Liver (tissue), 9 donors: ENCODE measurements around the gene PBX4. TPM values are rescaled to one million over a fixed set of nuclear protein-coding genes. Genes with fewer than 3 reads are reported as not detected.

ENCODE experiments used
- DNase-seq: peaks from one replicate; pipeline ENCODE4 v3.0.0-alpha.2; 2017; ENCODE audit warnings: low spot score
- H3K27ac ChIP-seq, 2 donors: one replicate each; pipeline ENCODE4 v1.7.0; 2013; ENCODE audit warnings: inconsistent platforms in 2 of 2, low read length in 2 of 2, control low read depth in 1 of 2, low read depth in 1 of 2, mild to moderate bottlenecking in 1 of 2
- H3K27me3 ChIP-seq, 4 donors: one replicate each; pipeline versions ENCODE4 v1.6.1 to v1.7.0; 2013; ENCODE audit warnings: low read length in 3 of 4, inconsistent platforms in 1 of 4, mild to moderate bottlenecking in 1 of 4, moderate library complexity in 1 of 4; ENCODE audit not compliant: control insufficient read depth in 4 of 4, insufficient read depth in 4 of 4
- H3K36me3 ChIP-seq, 4 donors: one replicate each; pipeline versions ENCODE4 v1.6.1 to v1.7.0; 2013; ENCODE audit warnings: low read length in 3 of 4, mild to moderate bottlenecking in 3 of 4, low read depth in 1 of 4, moderate library complexity in 1 of 4; ENCODE audit not compliant: control insufficient read depth in 4 of 4, insufficient read depth in 3 of 4
- H3K4me1 ChIP-seq, 4 donors: one replicate each; pipeline versions ENCODE4 v1.6.1 to v1.7.0; 2013; ENCODE audit warnings: low read length in 3 of 4, mild to moderate bottlenecking in 3 of 4, moderate library complexity in 1 of 4; ENCODE audit not compliant: control insufficient read depth in 4 of 4, insufficient read depth in 4 of 4
- H3K4me3 ChIP-seq, 3 donors: one replicate each; pipeline versions ENCODE4 v1.6.1 to v1.7.0; 2013; ENCODE audit warnings: low read length in 3 of 3, control low read depth in 1 of 3, low read depth in 1 of 3, mild to moderate bottlenecking in 1 of 3
- H3K9ac ChIP-seq, 2 donors: one replicate each; pipeline ENCODE4 v1.7.0; 2013; ENCODE audit warnings: low read length in 2 of 2, mild to moderate bottlenecking in 2 of 2, moderate library complexity in 2 of 2, control low read depth in 1 of 2, low read depth in 1 of 2
- H3K9me3 ChIP-seq, 4 donors: one replicate each; pipeline versions ENCODE4 v1.6.1 to v1.7.0; 2013; ENCODE audit warnings: low read length in 3 of 4; ENCODE audit not compliant: control insufficient read depth in 4 of 4
- EGR1 ChIP-seq, 2 donors: IDR thresholded peaks; 2 replicates each; pipeline ENCODE4 v1.6.1; 2016 to 2018; ENCODE audit warnings: antibody characterized with exemption in 2 of 2, low read depth in 2 of 2
- FOXA1 ChIP-seq: IDR thresholded peaks from 2 replicates; pipeline ENCODE4 v1.6.1; 2016; ENCODE audit warnings: antibody characterized with exemption
- FOXA2 ChIP-seq: IDR thresholded peaks from 2 replicates; pipeline ENCODE4 v1.6.1; 2016; ENCODE audit warnings: antibody characterized with exemption
- GABPA ChIP-seq, 2 donors: IDR thresholded peaks in 1 of 2; conservative IDR thresholded peaks in 1 of 2; 2 replicates each; pipeline ENCODE4 v1.6.1; 2016; ENCODE audit warnings: antibody characterized with exemption in 2 of 2, mild to moderate bottlenecking in 1 of 2, moderate library complexity in 1 of 2
- HNF4A ChIP-seq, 2 donors: conservative IDR thresholded peaks; 2 replicates each; pipeline ENCODE4 v1.6.1; 2016; ENCODE audit warnings: antibody characterized with exemption in 2 of 2, mild to moderate bottlenecking in 2 of 2
- HNF4G ChIP-seq: IDR thresholded peaks from 2 replicates; pipeline ENCODE4 v1.6.1; 2016; ENCODE audit warnings: antibody characterized with exemption
- JUND ChIP-seq, 2 donors: IDR thresholded peaks; 2 replicates each; pipeline ENCODE4 v1.6.1; 2016; ENCODE audit warnings: antibody characterized with exemption in 2 of 2
- NR2F2 ChIP-seq: IDR thresholded peaks from 2 replicates; pipeline ENCODE4 v1.6.1; 2016; ENCODE audit warnings: antibody characterized with exemption
- RAD21 ChIP-seq, 2 donors: IDR thresholded peaks; 2 replicates each; pipeline ENCODE4 v1.6.1; 2016; ENCODE audit warnings: antibody characterized with exemption in 2 of 2, mild to moderate bottlenecking in 2 of 2
- RXRA ChIP-seq, 2 donors: IDR thresholded peaks; 2 replicates each; pipeline ENCODE4 v1.6.1; 2017 to 2018; ENCODE audit warnings: antibody characterized with exemption in 2 of 2, mild to moderate bottlenecking in 1 of 2
- SP1 ChIP-seq: IDR thresholded peaks from 2 replicates; pipeline ENCODE4 v1.6.1; 2018; ENCODE audit warnings: antibody characterized with exemption, mild to moderate bottlenecking
- TAF1 ChIP-seq: conservative IDR thresholded peaks from 2 replicates; pipeline ENCODE4 v1.6.1; 2016; ENCODE audit warnings: antibody characterized with exemption, mild to moderate bottlenecking
- YY1 ChIP-seq: IDR thresholded peaks from 2 replicates; pipeline ENCODE4 v1.6.1; 2016; ENCODE audit warnings: antibody characterized with exemption, mild to moderate bottlenecking
- WGBS: extraction: QIAGEN DNeasy Blood & Tissue Kit; methylation state at CpG from one replicate; pipeline ENCODE4 v1.1.7; 2013; 5-methylcytosine and 5-hydroxymethylcytosine counted together
- polyA plus RNA-seq, 2 donors: library from polyadenylated mRNA; stranded (reverse) in 1 of 2; unstranded in 1 of 2; fragments of 200-250 nt in 1 of 2; fragments of >200 nt in 1 of 2; fragmentation: Nextera tagmentation in 1 of 2; extraction: Ambion mirVana in 1 of 2; gene quantifications; one replicate each; pipeline versions ENCODE4 v1.2.1 to v1.2.3, GENCODE V29; 2013 to 2015
- total RNA-seq, 2 donors: library from RNA; depleted of rRNA; stranded (reverse); fragments of >200 nt; gene quantifications; one replicate each; pipeline ENCODE4 v1.2.3, GENCODE V29; 2014
- TF ChIP-seq, protein P1 (sequence below): IDR thresholded peaks from 2 replicates; pipeline ENCODE4 v1.6.1; 2016; ENCODE audit warnings: antibody characterized with exemption
- TF ChIP-seq, protein P2 (sequence below): fragments of 150-350 bp; IDR thresholded peaks from 2 replicates; pipeline ENCODE4 v1.5.1; 2017; ENCODE audit warnings: improper control_type of control experiment, low read depth, low read length; ENCODE audit not compliant: missing input control
- TF ChIP-seq, protein P3 (sequence below): IDR thresholded peaks from 2 replicates; pipeline ENCODE4 v1.6.1; 2016; ENCODE audit warnings: antibody characterized with exemption, mild to moderate bottlenecking
- TF ChIP-seq, protein P4 (sequence below): IDR thresholded peaks from 2 replicates; pipeline ENCODE4 v1.6.1; 2016; ENCODE audit warnings: antibody characterized with exemption
- TF ChIP-seq, protein P5 (sequence below): IDR thresholded peaks from 2 replicates; pipeline ENCODE4 v1.6.1; 2016; ENCODE audit warnings: antibody characterized with exemption
- donor health status: healthy.
- donor health status: healthy.
- donor health status: healthy.
- donor health status: healthy.
- donor health status: healthy.

Gene PBX4
- total and polyA plus RNA-seq, 4 donors, result 0.19 to 0.59 (median 0.21) TPM; not detected in 1

DNA sequence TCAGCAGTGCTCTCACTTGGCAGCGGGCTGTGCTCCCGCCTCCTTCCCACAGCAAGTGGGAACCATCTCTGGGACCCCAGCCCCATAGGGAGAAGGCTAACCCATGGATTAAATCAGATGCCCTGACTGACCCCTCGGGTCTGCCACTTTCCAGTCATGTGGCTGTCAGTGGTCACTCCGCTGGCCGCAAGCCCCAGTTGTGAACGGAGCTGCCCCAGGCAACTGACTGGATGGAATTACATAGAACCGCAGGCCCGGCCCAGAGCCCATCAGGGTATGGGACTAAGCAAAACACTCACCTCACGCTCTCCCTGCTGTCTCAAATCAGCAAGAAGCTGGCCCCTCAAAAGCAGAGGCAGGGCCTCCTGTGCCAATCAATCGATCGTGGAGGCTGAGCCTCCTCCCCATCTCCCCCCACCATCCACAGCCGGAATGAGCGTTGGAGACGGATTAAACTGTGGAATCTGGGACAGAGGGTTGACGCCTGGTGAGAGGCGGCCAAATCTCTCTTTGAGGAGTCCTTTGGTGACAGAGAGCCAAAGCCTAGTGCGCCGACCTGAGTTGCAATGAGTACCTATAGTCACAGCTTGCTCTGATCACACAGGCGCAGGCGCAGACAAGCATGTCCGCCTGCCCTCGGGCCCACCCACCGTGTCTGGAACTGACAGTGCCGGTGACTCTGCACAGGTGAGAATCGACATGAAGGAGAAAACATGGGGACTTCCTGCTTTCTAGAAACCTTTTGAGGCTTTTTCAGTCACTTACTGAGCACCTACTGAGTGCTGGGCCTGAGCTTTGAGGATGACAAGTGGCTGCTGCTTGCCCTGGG, 38.7 kb downstream of the PBX4 start:
- 86% methylated on average over 25 of the region's 25 CpGs for WGBS

DNA sequence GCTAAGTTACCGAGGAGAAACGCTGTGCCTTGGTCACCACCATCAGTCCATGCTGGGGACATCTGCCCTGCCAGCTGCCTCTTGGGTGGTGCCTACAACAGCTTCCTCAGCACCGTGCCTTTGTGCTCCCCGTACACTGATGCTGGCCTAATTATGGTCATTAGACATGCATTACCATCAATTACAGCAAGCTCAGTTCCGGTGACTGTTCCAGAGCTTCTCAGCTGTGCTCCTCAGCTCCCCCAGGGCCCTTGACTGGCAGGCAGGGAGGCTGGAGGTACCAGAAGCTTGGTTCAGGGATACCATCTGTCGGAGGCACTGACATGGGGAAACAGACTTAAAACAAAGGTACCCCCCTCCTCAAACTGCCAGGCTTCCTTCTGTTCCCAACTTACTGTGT, 40.2 kb downstream of the PBX4 start:
- no peaks in the 10 kb centered on the region for H3K27me3 ChIP-seq
- WGBS, result 93% methylated on average over 6 of the region's 6 CpGs
- TF ChIP-seq, protein P1, sequence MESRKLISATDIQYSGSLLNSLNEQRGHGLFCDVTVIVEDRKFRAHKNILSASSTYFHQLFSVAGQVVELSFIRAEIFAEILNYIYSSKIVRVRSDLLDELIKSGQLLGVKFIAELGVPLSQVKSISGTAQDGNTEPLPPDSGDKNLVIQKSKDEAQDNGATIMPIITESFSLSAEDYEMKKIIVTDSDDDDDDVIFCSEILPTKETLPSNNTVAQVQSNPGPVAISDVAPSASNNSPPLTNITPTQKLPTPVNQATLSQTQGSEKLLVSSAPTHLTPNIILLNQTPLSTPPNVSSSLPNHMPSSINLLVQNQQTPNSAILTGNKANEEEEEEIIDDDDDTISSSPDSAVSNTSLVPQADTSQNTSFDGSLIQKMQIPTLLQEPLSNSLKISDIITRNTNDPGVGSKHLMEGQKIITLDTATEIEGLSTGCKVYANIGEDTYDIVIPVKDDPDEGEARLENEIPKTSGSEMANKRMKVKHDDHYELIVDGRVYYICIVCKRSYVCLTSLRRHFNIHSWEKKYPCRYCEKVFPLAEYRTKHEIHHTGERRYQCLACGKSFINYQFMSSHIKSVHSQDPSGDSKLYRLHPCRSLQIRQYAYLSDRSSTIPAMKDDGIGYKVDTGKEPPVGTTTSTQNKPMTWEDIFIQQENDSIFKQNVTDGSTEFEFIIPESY, result no peak
- TF ChIP-seq SP1, result no peak
- TF ChIP-seq YY1, result no peak
- TF ChIP-seq FOXA2, result no peak
- TF ChIP-seq GABPA (IDR thresholded peaks at IDR 0.05 in 1 of 2, conservative IDR thresholded peaks at IDR 0.05 in 1 of 2), result no peak
- no peak for TF ChIP-seq NR2F2
- no peak for TF ChIP-seq TAF1
- TF ChIP-seq, protein P2, sequence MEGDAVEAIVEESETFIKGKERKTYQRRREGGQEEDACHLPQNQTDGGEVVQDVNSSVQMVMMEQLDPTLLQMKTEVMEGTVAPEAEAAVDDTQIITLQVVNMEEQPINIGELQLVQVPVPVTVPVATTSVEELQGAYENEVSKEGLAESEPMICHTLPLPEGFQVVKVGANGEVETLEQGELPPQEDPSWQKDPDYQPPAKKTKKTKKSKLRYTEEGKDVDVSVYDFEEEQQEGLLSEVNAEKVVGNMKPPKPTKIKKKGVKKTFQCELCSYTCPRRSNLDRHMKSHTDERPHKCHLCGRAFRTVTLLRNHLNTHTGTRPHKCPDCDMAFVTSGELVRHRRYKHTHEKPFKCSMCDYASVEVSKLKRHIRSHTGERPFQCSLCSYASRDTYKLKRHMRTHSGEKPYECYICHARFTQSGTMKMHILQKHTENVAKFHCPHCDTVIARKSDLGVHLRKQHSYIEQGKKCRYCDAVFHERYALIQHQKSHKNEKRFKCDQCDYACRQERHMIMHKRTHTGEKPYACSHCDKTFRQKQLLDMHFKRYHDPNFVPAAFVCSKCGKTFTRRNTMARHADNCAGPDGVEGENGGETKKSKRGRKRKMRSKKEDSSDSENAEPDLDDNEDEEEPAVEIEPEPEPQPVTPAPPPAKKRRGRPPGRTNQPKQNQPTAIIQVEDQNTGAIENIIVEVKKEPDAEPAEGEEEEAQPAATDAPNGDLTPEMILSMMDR, result no peak
- TF ChIP-seq HNF4A (conservative IDR thresholded peaks at IDR 0.05), result no peak
- TF ChIP-seq, protein P3, sequence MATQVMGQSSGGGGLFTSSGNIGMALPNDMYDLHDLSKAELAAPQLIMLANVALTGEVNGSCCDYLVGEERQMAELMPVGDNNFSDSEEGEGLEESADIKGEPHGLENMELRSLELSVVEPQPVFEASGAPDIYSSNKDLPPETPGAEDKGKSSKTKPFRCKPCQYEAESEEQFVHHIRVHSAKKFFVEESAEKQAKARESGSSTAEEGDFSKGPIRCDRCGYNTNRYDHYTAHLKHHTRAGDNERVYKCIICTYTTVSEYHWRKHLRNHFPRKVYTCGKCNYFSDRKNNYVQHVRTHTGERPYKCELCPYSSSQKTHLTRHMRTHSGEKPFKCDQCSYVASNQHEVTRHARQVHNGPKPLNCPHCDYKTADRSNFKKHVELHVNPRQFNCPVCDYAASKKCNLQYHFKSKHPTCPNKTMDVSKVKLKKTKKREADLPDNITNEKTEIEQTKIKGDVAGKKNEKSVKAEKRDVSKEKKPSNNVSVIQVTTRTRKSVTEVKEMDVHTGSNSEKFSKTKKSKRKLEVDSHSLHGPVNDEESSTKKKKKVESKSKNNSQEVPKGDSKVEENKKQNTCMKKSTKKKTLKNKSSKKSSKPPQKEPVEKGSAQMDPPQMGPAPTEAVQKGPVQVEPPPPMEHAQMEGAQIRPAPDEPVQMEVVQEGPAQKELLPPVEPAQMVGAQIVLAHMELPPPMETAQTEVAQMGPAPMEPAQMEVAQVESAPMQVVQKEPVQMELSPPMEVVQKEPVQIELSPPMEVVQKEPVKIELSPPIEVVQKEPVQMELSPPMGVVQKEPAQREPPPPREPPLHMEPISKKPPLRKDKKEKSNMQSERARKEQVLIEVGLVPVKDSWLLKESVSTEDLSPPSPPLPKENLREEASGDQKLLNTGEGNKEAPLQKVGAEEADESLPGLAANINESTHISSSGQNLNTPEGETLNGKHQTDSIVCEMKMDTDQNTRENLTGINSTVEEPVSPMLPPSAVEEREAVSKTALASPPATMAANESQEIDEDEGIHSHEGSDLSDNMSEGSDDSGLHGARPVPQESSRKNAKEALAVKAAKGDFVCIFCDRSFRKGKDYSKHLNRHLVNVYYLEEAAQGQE, result no peak
- TF ChIP-seq EGR1 (IDR thresholded peaks at IDR 0.05; ENCODE audit: low read depth in 2 of 2), result no peak
- TF ChIP-seq RXRA (IDR thresholded peaks at IDR 0.05), result no peak
- TF ChIP-seq JUND (IDR thresholded peaks at IDR 0.05), result no peak
- TF ChIP-seq FOXA1, result no peak
- no peak for TF ChIP-seq RAD21 (IDR thresholded peaks at IDR 0.05)
- TF ChIP-seq, protein P4, sequence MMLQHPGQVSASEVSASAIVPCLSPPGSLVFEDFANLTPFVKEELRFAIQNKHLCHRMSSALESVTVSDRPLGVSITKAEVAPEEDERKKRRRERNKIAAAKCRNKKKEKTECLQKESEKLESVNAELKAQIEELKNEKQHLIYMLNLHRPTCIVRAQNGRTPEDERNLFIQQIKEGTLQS, result no peak
- TF ChIP-seq HNF4G, result no peak
- TF ChIP-seq, protein P5, sequence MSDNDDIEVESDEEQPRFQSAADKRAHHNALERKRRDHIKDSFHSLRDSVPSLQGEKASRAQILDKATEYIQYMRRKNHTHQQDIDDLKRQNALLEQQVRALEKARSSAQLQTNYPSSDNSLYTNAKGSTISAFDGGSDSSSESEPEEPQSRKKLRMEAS, result no peak
- DNase-seq, result no peak
- H3K36me3 ChIP-seq, result no peaks in the 10 kb centered on the region
- no peaks in the 10 kb centered on the region for H3K4me1 ChIP-seq
- H3K27ac ChIP-seq, result no peak overlapping the region
- H3K4me3 ChIP-seq, result no peak overlapping the region
- no peak overlapping the region for H3K9ac ChIP-seq
- H3K9me3 ChIP-seq, result no peaks in the 10 kb centered on the region

More for the DNA sequence above, 38.7 kb downstream of the PBX4 start:
- Histone ChIP-seq H3K27ac (no peak overlapping the region), H3K9me3 (no peaks in the 10 kb centered on the region), H3K4me1 (no peaks in the 10 kb centered on the region), H3K4me3 (no peak overlapping the region), H3K36me3 (no peaks in the 10 kb centered on the region), H3K27me3 (no peaks in the 10 kb centered on the region), H3K9ac (no peak overlapping the region)
- no peak for DNase-seq
- TF ChIP-seq, protein P2, result no peak
- TF ChIP-seq SP1 (no peak), FOXA2 (no peak), EGR1 (IDR thresholded peaks at IDR 0.05; ENCODE audit: low read depth in 2 of 2) (no peak), HNF4G (no peak)
- TF ChIP-seq, protein P4, result no peak
